GM03348 (cell line): ENCODE measurements around the gene CTSD.

ENCODE experiments used
- DNase-seq: peaks from one replicate; pipeline ENCODE4 v3.0.0; 2012; ENCODE audit warnings: low spot score

The CTSD gene

GRCh38 chr11:1782831-1783724 is 19.4 kb upstream of the CTSD start:
- no peak for DNase-seq

GRCh38 chr11:1782031-1782590 is 18.4 kb upstream of the CTSD start:
- DNase-seq, result no peak

GRCh38 chr11:1781593-1781975 is 17.9 kb upstream of the CTSD start:
- DNase-seq, result no peak

- no peak for DNase-seq
These were observed 17.2 kb upstream of the CTSD start for GRCh38 chr11:1780700-1781592.

GRCh38 chr11:1779806-1780699 is 16.3 kb upstream of the CTSD start:
- no peak for DNase-seq

- no peak for DNase-seq
These were observed 15.5 kb upstream of the CTSD start for GRCh38 chr11:1779034-1779805.

GRCh38 chr11:1778141-1778911 is 14.6 kb upstream of the CTSD start:
- DNase-seq, result no peak

GRCh38 chr11:1777737-1778136 is 14.0 kb upstream of the CTSD start:
- DNase-seq, result no peak

- no peak for DNase-seq
These were observed 13.4 kb upstream of the CTSD start for GRCh38 chr11:1776944-1777715.

- no peak for DNase-seq
These were observed 12.7 kb upstream of the CTSD start for GRCh38 chr11:1776331-1776851.

- DNase-seq, result no peak
These were observed 11.2 kb upstream of the CTSD start for GRCh38 chr11:1774886-1775285.

GRCh38 chr11:1773994-1774550 is 10.3 kb upstream of the CTSD start:
- DNase-seq, result no peak

GRCh38 chr11:1773131-1773993 is 9.6 kb upstream of the CTSD start:
- DNase-seq, result no peak

GRCh38 chr11:1772270-1773130 is 8.8 kb upstream of the CTSD start:
- peak; percentile 96 for DNase-seq

- DNase-seq, result no peak
These were observed 8.0 kb upstream of the CTSD start for GRCh38 chr11:1771700-1772099.

GRCh38 chr11:1771273-1771672 is 7.5 kb upstream of the CTSD start:
- DNase-seq, result no peak

GRCh38 chr11:1770528-1770927 is 6.8 kb upstream of the CTSD start:
- DNase-seq, result no peak
